GM19043 (cell line): ENCODE measurements around the gene NR3C2.
"Not testable (repeated sequence)": the region's sequence is repeated elsewhere in the genome, so short reads cannot be mapped to it uniquely, and the experiment has no call there.

ENCODE experiments used
- ATAC-seq: cut with Tn5 transposase; IDR thresholded peaks from one replicate; pipeline ENCODE4 v1.9.1; 2021; ENCODE audit warnings: low read depth; ENCODE audit not compliant: unreplicated experiment

NR3C2 gene

DNA sequence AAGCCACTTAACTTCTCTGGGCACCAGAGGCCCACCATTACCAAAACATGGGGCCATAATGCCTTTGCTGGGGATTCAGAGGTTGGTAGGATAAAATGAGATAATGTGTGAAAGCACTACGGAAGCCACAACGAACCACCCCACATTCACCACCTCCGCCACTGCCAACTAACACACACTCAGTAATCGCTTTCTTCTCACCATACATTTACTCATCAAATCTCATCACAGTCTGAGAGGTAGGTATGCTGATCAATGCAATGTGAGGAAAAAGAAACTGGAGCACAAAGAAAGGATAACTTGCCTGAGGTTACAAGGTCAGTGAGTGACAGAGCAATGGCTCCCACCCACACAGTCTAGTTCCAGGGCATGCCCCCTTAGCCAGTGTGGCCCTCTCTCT is 257.3 kb downstream of the NR3C2 start:
- ATAC-seq, result no peak

- ATAC-seq, result no peak
These were observed 259.8 kb downstream of the NR3C2 start for GRCh38 chr4:148182230-148182911.

DNA sequence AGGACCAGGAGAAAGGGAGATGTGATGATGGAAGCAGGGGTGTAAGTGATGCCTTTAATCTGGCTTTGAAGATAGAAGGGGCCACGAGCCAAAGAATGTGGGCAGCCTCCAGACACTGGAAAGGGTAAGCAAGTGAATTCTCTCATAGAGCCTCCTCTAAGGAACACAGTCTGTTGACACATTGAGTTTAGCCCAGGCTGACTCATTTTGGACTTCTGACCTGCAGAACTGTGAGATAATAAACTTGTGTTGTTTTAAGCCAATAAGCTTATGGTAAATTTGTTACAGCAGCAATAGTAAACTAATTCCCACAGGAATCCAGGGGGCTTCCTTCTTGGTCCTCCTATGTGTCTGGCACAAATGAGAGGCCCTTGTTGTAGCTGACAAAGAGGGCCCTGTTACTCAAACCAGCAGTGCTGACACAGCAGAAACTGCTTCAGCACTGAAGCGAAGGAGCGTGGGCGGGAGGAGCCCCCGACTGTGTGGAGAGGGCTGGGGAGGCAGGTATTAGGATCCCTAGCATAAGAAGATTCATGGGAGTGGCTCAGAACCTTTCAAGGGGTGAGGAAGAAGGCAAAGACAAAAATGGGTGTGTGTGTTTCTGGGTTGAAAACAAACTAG is 268.7 kb downstream of the NR3C2 start:
- ATAC-seq, result no peak

- no peak for ATAC-seq
These were observed 270.6 kb downstream of the NR3C2 start for GRCh38 chr4:148171596-148171995.

DNA sequence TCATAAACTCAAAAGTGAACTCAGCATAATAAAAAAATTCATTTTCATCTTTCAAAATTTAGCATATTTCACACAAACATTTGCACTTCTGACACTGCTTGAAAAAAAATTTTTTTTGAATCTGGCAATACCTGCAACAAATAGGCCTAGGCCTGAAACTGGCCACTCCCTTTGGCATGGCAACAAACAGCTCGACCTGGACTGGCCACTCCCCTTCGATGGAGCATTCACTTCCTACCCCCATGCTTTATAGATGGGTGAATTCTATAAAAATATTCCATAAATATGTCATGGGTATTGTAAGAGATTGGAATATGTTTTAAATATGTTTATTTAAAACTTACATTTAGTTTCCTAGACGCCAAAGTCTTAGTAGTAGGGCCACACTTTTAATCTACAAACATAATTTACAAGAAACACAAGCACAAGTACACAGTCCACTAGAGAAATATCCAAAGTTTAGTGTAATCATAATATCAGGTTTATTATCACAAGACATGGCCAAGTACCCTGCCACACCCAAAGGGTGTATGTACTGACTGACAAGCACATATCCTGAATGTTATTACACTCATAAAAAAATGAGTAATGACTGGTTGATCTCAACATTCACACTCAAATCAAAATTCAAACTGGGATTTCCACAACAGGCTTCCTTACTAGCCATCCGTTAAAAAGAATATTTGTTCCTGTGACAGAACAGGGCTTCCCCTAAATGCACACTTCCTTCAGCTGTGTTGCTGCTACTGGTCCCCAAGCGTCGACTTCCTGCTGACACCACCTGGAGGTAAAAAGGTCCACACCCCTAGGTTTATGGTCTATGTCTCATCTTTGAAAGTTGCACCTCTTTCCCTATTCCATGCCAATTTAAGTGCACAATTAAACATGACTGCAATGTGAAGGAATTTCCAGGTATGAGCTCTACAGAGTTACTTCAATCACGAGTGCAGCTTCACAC is 271.5 kb downstream of the NR3C2 start:
- ATAC-seq, result no peak

GRCh38 chr4:148166132-148166591 is 276.1 kb downstream of the NR3C2 start:
- no peak for ATAC-seq

- no peak for ATAC-seq
These were observed 277.7 kb downstream of the NR3C2 start for GRCh38 chr4:148164557-148164956.

DNA sequence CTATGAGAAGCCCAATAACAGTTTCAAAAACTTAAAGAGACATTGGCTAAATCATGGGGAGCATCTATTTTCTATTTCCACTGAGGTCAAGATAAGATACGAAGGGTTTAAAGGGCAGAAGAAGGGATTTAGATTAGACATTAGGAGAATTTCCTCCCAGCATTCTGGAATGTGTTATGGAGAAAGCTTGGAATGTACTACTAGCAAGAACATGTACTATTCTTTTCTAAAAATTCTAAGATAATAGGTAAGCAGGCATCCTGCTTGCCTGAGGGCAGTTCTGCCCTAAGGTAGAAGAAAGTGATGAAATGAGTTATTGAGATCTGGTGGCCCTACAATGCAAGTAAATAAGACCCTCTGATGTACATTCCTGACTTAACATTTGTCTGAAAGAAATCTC is 279.2 kb downstream of the NR3C2 start:
- no peak for ATAC-seq

- no peak for ATAC-seq
These were observed 279.7 kb downstream of the NR3C2 start for GRCh38 chr4:148162519-148162918.

GRCh38 chr4:148161601-148162000 is 280.6 kb downstream of the NR3C2 start:
- no peak for ATAC-seq

GRCh38 chr4:148159793-148160192 is 282.4 kb downstream of the NR3C2 start:
- no peak for ATAC-seq

DNA sequence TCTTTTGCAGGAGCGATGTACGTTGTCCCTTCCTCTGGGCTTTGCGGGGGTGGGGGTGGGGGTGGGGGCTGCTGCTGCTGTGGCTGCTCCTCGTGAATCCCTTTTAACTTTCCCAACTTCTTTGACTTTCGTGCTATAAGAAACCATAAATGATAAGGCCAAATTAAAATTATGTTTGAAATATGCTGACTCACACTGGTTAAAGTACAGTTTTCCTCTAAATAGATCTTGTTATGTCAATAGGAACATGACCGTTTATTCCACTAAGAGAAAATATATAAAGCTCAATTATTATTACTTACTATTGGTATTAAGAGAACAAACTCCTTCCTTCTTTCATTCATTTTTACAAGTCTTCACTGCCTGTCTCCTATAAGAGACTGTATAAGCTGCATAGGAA is 287.4 kb downstream of the NR3C2 start:
- ATAC-seq, result no peak

DNA sequence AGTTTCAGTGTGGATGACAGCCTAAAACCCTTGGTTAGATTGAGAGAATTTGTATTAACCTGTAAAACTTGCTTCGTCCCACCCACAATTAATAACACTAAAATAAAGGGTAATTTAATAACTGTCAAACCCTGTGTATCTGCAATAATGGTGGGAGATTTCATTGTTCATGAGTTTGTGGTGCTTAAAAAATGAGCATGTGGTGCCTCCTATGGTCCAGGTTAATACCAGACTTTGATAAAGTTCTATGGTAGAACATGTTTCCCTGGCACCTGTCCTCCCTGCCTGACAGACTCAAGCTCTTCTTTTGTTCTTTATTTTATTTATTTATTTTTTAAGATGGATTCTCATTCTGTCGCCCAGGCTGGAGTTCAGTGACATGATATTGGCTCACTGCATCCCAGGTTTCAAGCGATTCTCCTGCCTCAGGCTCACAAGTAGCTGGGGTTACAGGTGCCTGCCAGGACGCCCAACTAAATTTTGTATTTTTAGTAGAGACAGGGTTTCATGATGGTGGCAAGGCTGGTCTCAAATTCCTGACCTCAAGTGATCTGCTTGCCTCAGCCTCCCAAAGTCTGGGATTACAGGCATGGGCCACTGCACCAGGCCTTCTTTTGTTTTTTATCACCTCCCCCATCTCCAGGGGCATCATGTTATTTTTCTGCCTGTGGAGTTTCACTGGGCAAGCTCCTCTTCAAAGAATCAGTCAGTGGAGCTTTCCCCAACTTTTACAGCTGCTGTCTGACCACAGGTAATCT is 289.2 kb downstream of the NR3C2 start:
- no peak for ATAC-seq

GRCh38 chr4:148151806-148152205 is 290.4 kb downstream of the NR3C2 start:
- no peak for ATAC-seq

GRCh38 chr4:148145475-148145874 is 296.7 kb downstream of the NR3C2 start:
- ATAC-seq, result no peak

GRCh38 chr4:148143174-148143573 is 299.0 kb downstream of the NR3C2 start:
- ATAC-seq, result no peak

DNA sequence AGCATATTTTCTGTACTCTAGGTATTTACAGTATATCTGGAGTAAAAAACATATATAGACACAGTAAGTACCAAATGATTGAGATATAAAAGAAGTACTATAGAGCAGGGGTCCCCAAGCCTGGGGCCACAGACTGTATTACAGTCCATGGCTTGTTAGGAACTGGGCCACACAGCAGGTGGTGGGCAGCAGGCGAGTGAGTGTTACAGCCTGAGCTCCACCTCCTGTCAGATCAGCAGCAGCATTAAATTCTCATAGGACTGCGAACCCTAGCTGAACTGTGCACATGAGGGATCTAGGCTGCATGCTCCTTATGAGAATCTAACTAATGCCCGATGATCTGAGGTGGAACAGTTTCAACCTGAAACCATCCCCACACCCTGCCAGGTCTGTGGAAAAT is 300.7 kb downstream of the NR3C2 start:
- no peak for ATAC-seq

DNA sequence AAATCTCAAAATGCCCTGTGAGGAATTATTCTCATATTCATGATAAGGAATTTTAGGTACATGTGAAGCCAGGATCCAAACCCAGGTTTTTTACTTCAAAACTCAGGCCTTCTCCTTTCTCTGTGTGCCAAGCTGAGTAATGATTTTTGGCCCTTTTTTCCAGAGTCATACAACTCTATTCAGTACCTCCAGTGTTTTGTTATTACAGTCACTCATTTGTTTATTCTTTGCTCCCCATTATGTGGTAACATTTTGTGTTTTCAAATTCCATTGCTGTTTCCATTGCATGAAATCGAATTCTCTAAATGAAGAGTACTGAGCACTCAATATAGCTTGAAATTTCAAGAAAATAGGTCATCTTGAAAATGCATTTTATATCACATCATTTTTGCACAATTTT is 315.4 kb downstream of the NR3C2 start:
- ATAC-seq, result no peak

GRCh38 chr4:148124512-148124911 is 317.7 kb downstream of the NR3C2 start:
- no peak for ATAC-seq

GRCh38 chr4:148123161-148123560 is 319.1 kb downstream of the NR3C2 start:
- ATAC-seq, result not testable (repeated sequence)

DNA sequence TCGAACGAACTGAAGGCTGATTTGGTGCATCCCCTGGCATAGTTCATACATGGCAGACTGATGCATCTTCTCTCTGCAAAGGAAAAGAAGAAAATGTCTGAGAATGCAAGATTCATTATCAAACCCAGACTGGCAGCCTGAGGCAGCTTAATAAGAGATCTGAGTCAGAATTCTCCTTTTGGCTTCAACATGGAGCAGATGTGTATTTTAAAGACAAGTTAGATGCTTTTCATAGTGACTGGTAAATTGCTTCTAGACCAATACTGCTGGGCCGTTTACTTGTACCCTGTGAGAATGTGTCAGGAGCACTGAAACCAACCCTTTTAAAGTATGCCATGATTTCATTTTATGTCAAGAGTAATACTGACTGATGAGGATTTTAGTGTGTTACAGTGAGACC is 322.0 kb downstream of the NR3C2 start:
- no peak for ATAC-seq
